GM21390 (cell line): Measurements from ENCODE around the gene SGMS2.
"Not testable (repeated sequence)": the region's sequence is repeated elsewhere in the genome, so short reads cannot be mapped to it uniquely, and the experiment has no call there.

Experiments used
- ATAC-seq: cut with Tn5 transposase; IDR thresholded peaks from one replicate; pipeline ENCODE4 v1.9.1; 2021; ENCODE audit not compliant: unreplicated experiment

The SGMS2 gene

DNA sequence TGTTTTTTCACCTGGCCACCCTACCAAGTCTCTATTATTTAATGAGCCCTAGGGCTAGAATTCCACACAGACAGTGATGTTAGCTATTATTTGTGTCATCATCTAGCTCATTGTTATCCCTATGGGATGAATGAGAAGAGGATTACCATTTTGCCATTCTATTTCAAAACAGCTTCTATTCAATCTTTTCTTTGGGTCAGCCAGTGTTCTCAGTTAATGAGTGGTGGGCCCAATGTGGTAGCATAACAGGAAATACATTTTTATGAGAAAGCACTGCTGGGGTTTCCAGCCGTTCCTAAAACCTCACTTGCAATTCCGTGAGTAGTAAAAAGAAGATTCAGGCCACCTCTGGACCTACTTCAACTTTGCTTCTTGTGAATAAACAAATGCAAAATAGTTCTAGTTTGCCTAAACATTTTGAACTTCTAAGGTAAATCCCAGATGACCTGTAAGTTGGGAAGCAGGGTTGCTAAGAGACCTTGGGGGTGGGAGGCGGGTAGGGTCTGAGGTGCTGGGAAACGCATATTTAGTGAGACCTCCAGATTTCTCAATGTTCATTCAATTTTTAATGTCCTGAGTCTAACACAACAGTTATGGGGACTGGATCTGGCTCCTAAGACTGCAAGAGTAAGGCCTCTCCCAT, 81.8 kb downstream of the SGMS2 start:
- no peak for ATAC-seq

DNA sequence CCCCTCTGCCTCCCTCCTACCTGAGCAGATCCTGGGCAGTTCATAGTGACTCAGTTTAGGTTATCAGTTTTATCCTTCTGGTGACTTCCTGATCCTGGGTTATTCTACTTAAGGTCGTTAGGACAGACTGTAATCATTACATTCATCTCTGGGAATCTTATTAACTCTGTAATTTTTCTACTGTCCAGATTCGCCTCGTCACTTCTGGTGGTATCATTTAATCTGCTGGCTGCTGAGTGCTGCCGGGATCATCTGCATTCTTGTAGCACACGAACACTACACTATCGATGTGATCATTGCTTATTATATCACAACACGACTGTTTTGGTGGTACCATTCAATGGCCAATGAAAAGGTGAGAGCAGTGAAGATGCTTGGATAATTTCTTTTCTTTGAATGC, 83.6 kb downstream of the SGMS2 start:
- no peak for ATAC-seq

DNA sequence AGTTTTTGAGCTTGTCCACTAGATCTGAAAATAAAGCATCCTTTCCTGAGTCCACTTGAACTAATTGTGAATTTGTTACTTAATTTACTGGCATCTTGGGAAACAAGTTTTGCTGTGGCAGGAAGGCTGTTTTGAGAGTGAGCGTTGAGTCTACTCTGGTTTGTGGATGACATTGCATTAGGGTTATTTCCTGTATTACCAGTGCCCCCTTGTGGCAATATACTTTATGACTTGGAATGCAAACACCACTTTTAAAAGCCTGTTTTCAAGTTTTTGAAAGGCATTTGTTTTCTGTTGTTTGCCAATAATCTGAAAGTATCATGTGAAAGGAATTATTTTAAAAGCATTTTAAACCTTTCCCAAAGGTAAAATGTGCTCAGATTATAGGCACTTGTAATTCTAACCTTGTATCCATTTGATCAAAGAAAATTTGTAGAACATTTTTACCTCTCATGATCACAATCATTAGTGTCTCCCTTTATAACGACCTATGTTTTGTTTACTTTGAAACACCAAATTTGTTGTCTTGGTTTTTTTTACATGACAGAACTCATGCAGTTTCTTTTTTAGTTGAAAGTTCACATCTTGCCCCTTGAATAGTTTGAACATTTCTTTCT, 88.7 kb downstream of the SGMS2 start:
- peak; percentile 95 for ATAC-seq

DNA sequence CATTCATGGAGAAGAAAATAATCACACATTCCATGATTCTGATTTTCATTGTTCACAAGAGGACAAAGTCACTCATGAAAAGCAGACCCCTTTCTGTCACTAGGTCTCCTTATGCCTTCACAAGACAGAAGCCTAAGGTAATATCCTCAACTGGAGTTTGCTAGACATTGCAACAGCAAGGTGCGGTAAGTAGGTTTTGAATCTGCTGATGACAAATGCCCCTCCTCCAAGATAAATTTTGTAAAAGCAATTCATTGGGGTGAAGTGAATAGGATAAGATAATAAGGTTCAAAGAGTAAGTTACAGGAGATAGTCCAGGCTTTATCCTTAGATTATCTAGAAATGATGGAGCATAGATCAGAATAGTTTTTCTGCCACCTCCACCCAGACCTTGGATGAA, 90.5 kb downstream of the SGMS2 start:
- no peak for ATAC-seq

DNA sequence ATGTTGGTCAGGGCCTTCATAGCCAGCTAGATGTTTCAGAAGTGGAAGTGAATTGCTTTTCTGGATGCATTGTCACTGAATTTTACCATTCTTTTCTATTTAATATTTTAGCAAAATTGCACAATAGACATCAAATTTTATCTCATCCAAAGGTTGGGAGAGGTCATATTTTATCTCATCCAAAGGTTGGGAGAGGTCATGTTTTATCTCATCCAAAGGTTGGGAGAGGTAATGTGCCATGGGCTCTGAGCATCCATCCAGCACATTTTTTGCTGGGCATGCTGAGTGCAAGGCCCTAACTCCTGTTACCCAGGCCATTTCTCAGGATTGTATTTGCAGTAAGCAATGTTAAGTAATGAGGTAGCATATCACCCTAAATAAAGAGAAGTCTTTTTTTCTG, 91.9 kb downstream of the SGMS2 start:
- ATAC-seq, result no peak

DNA sequence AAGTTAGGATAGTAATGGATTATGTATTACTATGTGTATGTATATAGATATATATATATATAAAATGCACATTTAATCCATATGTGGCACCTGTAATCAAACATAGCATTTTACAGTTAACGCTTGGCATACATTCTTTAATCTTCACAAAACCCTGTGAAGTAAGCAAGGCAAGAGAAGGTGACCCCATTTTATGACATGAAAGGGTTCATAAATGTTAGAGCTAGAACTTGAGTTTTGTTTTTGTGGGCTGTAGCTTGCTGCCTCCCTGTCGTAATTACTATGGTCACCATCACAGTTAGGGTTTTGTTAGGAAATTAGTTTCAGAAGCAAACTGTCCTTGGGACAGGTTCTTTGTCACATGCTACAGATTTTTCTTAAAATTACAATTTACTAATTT, 92.8 kb downstream of the SGMS2 start:
- ATAC-seq, result no peak

DNA sequence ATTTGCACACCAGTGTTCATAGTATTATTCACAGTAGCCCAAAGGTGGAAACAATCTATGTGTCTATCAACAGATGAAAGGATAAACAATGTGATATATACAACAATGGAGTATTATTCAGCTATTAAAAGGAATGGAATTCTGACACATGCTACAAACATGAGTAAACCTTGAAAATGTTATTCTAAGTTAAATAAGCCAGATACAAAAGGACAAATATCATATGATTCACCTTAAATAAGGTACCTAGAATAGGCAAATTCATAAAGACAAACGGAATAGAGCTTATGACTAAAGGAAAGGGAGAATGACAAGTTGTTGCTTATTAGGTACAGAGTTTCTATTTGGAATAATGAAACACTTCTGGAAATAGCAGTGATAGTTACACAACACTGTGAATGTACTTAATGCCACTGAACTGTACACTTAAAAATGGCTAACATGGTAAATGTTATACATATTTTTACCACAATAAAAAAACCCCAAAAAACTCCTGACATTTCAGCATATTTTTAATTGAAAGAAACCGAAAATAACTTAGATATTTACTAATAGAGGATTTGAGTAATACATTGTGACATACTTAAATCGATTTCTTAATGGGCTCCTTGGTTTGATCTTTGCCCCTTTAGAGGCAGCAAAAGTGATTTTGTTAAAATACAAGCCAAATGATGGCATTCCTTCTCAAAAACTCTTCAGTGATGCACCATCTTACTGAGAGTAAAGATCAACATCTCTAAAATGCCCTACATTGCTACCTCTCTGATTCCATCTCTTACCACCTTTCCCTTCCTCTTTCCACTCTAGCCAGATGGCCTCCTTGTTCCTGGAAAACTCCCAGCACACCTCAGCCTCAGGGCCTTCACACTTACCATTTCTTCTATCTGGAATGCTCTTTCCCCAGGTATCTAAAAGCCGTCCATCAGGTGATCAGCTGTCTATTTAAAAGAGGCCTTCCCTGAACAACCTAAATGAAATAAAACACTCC, 98.0 kb downstream of the SGMS2 start:
- ATAC-seq, result no peak

DNA sequence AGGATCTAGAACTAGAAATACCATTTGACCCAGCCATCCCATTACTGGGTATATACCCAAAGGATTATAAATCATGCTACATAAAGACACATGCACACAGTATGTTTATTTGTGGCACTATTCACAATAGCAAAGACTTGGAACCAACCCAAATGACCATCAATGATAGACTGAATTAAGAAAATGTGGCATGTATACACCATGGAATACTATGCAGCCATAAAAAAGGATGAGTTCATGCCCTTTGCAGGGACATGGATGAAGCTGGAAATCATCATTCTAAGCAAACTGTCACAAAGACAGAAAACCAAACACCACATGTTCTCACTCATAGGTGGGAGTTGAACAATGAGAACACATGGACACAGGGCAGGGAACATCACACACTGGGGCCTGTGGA, 101.0 kb downstream of the SGMS2 start:
- not testable (repeated sequence) for ATAC-seq

DNA sequence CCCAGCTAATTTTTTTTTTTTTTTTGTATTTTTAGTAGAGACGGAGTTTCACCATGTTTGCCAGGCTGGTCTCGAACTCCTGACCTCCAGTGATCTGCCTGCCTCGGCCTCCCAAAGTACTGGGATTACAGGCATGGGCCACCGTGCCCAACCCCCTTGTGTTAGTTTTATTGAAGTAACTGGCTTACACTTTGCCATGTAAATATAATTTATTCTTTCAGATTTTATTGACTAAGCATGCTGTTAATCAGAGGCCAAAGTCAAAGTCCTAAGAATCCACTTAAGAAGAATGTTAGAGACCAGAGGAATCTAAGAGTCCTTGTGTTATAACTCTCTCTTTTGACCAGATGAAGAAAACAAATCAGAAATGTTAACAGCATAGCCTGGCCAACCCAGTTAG, 102.1 kb downstream of the SGMS2 start:
- ATAC-seq, result not testable (repeated sequence)

DNA sequence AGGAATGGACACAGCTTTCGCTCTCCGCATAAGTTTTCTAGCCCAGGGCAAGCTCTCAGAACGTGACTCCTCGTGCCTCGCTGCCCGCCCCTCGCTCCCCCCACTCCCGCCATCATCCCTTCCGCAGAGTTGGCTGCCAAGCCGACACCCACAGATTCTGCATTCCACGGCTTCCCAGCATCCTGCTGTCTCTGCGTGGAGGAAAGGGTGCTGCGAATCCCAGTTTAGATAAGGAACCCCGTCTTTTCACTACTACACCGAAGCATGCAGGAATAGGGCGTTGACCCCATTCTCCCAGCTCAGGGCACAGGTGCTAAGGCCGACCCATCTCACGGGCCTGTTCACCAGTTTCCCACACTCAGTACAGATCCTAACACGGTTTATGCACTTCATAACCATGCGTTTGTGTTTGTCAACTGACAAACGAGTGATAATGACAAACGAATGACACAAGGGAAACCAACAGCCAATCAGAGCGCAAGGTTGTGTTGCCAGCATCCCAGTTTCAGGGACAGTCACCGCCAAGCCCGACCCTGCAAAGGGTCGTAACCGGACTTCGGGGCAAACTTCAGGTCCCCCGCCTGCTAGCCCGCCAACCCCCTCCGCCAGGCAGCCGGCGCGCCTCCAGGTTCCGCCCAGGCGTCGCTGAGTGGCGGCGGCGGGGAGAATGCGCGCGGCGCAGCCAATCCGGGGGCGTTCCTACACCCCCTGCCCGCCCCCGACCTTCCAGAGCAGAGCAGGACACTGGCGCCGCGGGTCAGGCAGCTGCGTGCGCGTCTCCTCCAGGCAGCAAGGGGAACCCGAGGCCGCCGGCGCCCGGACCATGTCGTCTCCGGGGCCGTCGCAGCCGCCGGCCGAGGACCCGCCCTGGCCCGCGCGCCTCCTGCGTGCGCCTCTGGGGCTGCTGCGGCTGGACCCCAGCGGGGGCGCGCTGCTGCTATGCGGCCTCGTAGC, 106.4 kb downstream of the SGMS2 start, which contains the start of gene CYP2U1:
CYP2U1 (plus strand) TSS at position 729 of the 954 bp plus-strand sequence; CDS start at position 824, 95 bp downstream.
- peak; percentile 96 for ATAC-seq

DNA sequence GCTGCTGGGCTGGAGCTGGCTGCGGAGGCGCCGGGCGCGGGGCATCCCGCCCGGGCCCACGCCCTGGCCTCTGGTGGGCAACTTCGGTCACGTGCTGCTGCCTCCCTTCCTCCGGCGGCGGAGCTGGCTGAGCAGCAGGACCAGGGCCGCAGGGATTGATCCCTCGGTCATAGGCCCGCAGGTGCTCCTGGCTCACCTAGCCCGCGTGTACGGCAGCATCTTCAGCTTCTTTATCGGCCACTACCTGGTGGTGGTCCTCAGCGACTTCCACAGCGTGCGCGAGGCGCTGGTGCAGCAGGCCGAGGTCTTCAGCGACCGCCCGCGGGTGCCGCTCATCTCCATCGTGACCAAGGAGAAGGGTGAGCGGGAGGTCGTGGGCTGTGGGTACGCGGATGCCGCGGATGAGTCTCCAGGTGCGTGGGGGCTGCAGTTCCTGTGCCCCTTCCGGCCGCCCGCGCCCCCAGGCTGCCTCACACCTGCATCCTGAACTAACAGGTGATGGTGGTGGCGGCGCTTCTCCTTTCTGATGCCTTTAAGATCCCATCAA, 107.1 kb downstream of the SGMS2 start:
- ATAC-seq, result peak; percentile 29

DNA sequence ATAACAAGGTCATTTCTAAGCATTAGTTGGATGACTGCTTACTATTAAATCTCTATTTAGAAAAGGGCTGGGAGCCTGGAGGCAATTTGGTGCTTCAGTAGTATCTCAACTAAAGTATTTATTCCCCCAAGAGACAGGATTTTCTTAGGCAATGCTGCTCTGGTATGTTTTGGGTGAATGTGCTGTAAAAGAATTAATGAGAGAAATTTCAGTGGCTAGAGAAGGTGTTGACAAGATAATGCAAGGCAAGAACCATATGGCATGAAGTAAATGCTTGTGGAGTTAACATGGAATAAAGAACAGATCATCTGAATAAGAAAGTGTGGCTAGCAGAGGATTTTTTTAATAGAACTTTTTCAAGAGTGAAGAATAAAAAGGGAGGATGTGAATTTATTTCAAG, 110.5 kb downstream of the SGMS2 start:
- ATAC-seq, result no peak

DNA sequence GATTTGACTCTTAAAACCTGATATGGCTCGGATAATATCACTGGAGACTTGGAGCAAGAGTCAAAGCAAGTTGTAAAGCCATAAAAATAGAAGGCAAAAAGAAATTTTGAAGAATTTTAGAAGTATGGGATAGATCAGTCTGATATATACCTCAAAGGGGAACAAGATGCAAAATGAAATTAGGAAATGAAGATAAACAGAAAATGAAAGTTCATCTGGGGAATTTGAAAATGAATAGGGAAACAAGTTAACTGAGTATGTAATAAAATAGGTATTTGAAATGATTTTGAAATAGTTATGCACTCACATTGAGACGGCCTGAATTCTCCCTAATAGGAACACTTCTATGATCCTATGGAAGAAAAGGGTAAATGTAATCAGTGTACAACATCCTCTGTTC, 112.3 kb downstream of the SGMS2 start:
- ATAC-seq, result peak; percentile 52

DNA sequence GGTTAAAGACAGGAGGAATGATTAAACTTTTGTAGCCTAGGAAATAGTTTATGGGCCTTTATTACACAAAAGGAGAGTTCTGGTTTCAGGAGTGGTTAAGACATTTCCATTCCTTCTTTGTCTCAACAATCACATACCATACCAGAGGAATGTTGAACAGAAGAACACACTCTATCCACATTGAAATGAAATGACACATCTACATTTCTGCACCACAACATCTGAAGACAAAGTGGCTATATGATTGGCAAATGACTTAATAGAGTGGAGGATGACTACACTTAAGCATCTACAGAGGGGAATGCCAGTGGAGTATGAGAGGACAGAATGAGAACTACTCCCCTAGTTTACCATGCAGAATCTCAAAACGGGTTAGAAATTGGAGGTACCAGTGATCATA, 114.6 kb downstream of the SGMS2 start:
- ATAC-seq, result no peak

DNA sequence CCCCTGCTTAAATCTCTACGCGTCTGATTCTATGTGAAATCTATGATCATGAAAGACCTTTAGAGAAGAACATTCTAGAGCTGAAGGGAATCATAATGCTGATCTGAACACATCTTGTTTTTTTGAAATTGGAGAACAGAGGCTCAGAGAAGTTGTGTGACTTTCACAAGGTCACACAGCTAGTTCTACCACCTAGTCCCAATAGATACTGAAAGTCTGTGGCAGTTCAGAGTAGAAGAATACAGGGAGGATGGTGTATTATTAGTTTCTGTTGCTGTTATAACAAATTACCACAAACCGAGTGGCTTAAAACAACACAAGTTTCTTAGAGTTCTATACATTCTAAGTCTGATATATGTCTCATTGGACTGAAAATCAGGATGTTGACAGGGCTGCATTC, 121.1 kb downstream of the SGMS2 start:
- ATAC-seq, result no peak

DNA sequence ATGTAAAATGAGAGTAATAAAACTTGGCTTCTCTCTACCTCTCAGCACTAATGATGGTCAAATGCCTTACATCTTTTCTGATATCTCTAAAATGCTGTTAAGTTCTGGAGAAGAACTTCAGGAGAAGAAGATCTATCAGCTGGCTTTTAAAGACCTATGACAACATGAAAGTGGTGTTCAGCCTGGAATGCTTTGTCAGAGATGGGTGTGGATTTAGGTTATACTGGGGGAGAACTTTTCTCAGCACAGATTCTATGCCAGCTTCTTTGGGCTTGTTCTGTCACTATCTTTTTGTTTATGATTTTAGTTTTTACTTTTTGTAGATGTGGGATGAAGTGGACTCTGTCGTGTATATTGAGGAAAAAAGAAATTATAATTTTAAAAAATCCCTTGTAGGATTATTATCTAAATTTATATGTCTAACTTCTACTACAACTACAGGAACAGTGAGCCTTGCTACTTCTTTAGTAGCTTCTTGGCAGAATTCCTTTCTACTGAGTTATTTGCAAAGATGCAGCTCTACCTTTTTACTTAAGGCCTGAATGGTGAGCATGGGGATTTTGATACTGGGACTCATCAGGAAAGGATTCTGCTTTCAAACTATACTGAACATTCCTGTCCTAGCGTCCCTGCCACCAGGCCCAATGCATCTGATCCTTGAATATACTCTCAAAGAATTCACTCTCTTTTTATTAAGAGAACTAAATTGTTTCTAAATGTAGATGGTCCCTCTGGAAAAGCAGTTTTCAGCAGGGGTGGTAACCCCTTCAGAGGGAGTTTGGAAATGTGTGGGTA, 126.2 kb downstream of the SGMS2 start:
- no peak for ATAC-seq

DNA sequence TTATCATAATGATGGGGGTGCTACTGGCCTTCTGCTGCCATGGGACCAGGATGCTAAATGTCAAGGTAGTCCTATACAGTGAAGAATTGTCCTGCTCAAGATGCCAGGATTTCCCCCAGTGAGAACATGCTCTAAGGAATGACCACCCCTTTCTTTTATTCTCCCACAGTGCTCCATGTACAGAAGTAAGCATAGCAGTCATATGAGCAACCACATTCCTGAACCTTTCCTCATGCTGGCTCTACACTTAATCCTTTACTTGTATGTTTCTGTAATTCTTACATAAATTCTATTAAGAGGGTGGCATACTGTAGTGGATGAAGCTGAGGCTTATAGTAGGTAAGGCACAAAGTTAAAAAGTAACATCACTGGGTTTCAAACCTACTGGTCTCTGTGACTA, 126.8 kb downstream of the SGMS2 start:
- ATAC-seq, result no peak

DNA sequence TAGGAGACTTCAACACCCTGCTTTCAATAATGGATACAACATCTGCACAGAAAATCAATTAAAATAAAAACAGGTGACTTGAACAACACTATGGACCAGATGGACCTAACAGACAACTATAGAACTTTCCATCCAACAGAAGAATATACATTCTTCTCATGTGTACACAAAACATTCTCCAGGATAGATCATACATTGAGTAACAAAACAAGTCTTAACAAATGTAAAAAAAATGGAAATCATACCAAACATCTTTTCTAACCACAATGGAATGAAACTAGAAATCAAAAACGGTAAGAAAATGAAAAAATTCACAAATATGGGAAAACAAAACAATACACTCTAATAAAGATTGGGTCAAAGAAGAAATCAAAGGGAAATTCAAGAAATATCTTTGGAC, 131.3 kb downstream of the SGMS2 start:
- ATAC-seq, result no peak
